Hematopoietic multipotent progenitor cell treated with erythropoietin and hydrocortisone succinate and interleukin-3 and kit ligand, for 8 days (in vitro differentiated cells): ENCODE results near the gene ADGRL3.

ENCODE experiments used
- DNase-seq: peaks from one replicate; pipeline ENCODE4 v3.0.0-alpha.2; 2015

Gene ADGRL3

GRCh38 chr4:62037571-62037970 is 837.4 kb downstream of the ADGRL3 start:
- no peak for DNase-seq

- DNase-seq, result no peak
Observed at GRCh38 chr4:62051332-62051731, 851.2 kb downstream of the ADGRL3 start.

GRCh38 chr4:62053974-62054373 is 853.8 kb downstream of the ADGRL3 start:
- DNase-seq, result no peak

- DNase-seq, result no peak
Observed at GRCh38 chr4:62057031-62057430, 856.9 kb downstream of the ADGRL3 start.

- DNase-seq, result no peak
Observed at GRCh38 chr4:62058571-62058970, 858.4 kb downstream of the ADGRL3 start.

GRCh38 chr4:62070291-62070852 is 870.2 kb downstream of the ADGRL3 start:
- no peak for DNase-seq

- DNase-seq, result no peak
Observed at GRCh38 chr4:62075089-62075488, 875.0 kb downstream of the ADGRL3 start.

GRCh38 chr4:62075521-62075920 is 875.4 kb downstream of the ADGRL3 start:
- no peak for DNase-seq

GRCh38 chr4:62077406-62077805 is 877.3 kb downstream of the ADGRL3 start:
- no peak for DNase-seq

GRCh38 chr4:62080431-62080830 is 880.3 kb downstream of the ADGRL3 start:
- no peak for DNase-seq

- no peak for DNase-seq
Observed at GRCh38 chr4:62087706-62088105, 887.6 kb downstream of the ADGRL3 start.

- DNase-seq, result no peak
Observed at GRCh38 chr4:62093735-62094134, 893.6 kb downstream of the ADGRL3 start.

- no peak for DNase-seq
Observed at GRCh38 chr4:62096881-62097280, 896.8 kb downstream of the ADGRL3 start.

GRCh38 chr4:62115216-62115615 is 915.1 kb downstream of the ADGRL3 start:
- no peak for DNase-seq

GRCh38 chr4:62117886-62118285 is 917.8 kb downstream of the ADGRL3 start:
- no peak for DNase-seq

- DNase-seq, result no peak
Observed at GRCh38 chr4:62118558-62118957, 918.4 kb downstream of the ADGRL3 start.

GRCh38 chr4:62119195-62119594 is 919.1 kb downstream of the ADGRL3 start:
- no peak for DNase-seq

- DNase-seq, result no peak
Observed at GRCh38 chr4:62126064-62126732, 926.1 kb downstream of the ADGRL3 start.
